Trophoblast cell (in vitro differentiated cells and primary cell): Measurements from ENCODE around the gene PPM1H.

Source experiments
- DNase-seq, 2 donors: peaks; one replicate each; pipeline ENCODE4 v3.0.0-alpha.2; 2016
- H2AFZ ChIP-seq: 2 replicates; pipeline ENCODE4 v1.6.1; 2013; ENCODE audit warnings: low read length, moderate library complexity, mild to moderate bottlenecking; ENCODE audit not compliant: insufficient read depth, poor library complexity
- H2AK5ac ChIP-seq: 2 replicates; pipeline ENCODE4 v1.6.1; 2013; ENCODE audit warnings: mild to moderate bottlenecking, low read length
- H2BK120ac ChIP-seq: 2 replicates; pipeline ENCODE4 v1.6.1; 2013; ENCODE audit warnings: low read length, mild to moderate bottlenecking, moderate library complexity; ENCODE audit not compliant: insufficient read depth, poor library complexity
- H2BK12ac ChIP-seq: 2 replicates; pipeline ENCODE4 v1.6.1; 2013; ENCODE audit warnings: mild to moderate bottlenecking, low read length, moderate library complexity
- H2BK5ac ChIP-seq: 2 replicates; pipeline ENCODE4 v1.6.1; 2013; ENCODE audit warnings: low read length, low read depth, moderate library complexity, mild to moderate bottlenecking; ENCODE audit not compliant: poor library complexity
- H3K14ac ChIP-seq: 2 replicates; pipeline ENCODE4 v1.6.1; 2013; ENCODE audit warnings: mild to moderate bottlenecking, low read length
- H3K18ac ChIP-seq: 2 replicates; pipeline ENCODE4 v1.6.1; 2013; ENCODE audit warnings: mild to moderate bottlenecking, low read length
- H3K23ac ChIP-seq: 2 replicates; pipeline ENCODE4 v1.6.1; 2013; ENCODE audit warnings: low read length
- H3K27ac ChIP-seq: 2 replicates; pipeline ENCODE4 v1.5.1; 2013; ENCODE audit warnings: low read depth, mild to moderate bottlenecking, inconsistent platforms, low read length, moderate library complexity
- H3K27me3 ChIP-seq: 2 replicates; pipeline ENCODE4 v1.6.1; 2013; ENCODE audit warnings: inconsistent platforms, mild to moderate bottlenecking, low read length, moderate library complexity; ENCODE audit not compliant: insufficient read depth
- H3K36me3 ChIP-seq, 2 experiments: 1 replicate in 1 of 2; 2 replicates in 1 of 2; pipeline ENCODE4 v1.6.1; 2013; ENCODE audit warnings: low read length in 2 of 2, mild to moderate bottlenecking in 2 of 2, moderate library complexity in 1 of 2; ENCODE audit not compliant: insufficient read depth in 2 of 2, control insufficient read depth in 1 of 2
- H3K4ac ChIP-seq: 2 replicates; pipeline ENCODE4 v1.6.1; 2013; ENCODE audit warnings: low read depth, mild to moderate bottlenecking, low read length, moderate library complexity
- H3K4me1 ChIP-seq, 2 experiments: 1 replicate in 1 of 2; 2 replicates in 1 of 2; pipeline ENCODE4 v1.6.1; 2013; ENCODE audit warnings: low read length in 2 of 2, mild to moderate bottlenecking in 2 of 2, moderate library complexity in 1 of 2; ENCODE audit not compliant: insufficient read depth in 2 of 2, control insufficient read depth in 1 of 2
- H3K4me2 ChIP-seq: 2 replicates; pipeline ENCODE4 v1.6.1; 2013; ENCODE audit warnings: inconsistent platforms, mild to moderate bottlenecking, low read length, moderate library complexity
- H3K4me3 ChIP-seq: 2 replicates; pipeline ENCODE4 v1.5.1; 2013; ENCODE audit warnings: mild to moderate bottlenecking, low read depth, low read length, inconsistent platforms
- H3K79me1 ChIP-seq: one replicate; pipeline ENCODE4 v1.6.1; 2013; ENCODE audit warnings: low read length
- H3K79me2 ChIP-seq: 2 replicates; pipeline ENCODE4 v1.6.1; 2013; ENCODE audit warnings: low read length, mild to moderate bottlenecking; ENCODE audit not compliant: control insufficient read depth, insufficient read depth, poor library complexity
- H3K9ac ChIP-seq: 2 replicates; pipeline ENCODE4 v1.6.1; 2013; ENCODE audit warnings: mild to moderate bottlenecking, low read length
- H3K9me3 ChIP-seq: 2 replicates; pipeline ENCODE4 v1.6.1; 2013; ENCODE audit warnings: low read depth, mild to moderate bottlenecking, control low read depth, inconsistent platforms, low read length; ENCODE audit not compliant: insufficient read depth
- H4K12ac ChIP-seq: 2 replicates; pipeline ENCODE4 v1.6.1; 2013; ENCODE audit warnings: low read depth, mild to moderate bottlenecking, low read length, moderate library complexity
- H4K8ac ChIP-seq: 2 replicates; pipeline ENCODE4 v1.6.1; 2013; ENCODE audit warnings: low read depth, mild to moderate bottlenecking, low read length, moderate library complexity
- H4K91ac ChIP-seq: one replicate; pipeline ENCODE4 v1.6.1; 2013; ENCODE audit warnings: low read depth, mild to moderate bottlenecking, low read length, moderate library complexity
- WGBS: extraction: QIAGEN DNeasy Blood & Tissue Kit; methylation state at CpG from one replicate; pipeline ENCODE4 v1.1.7; 2013; ENCODE audit warnings: missing lambda C conversion rate; ENCODE audit not compliant: insufficient read length, insufficient coverage; ENCODE audit errors: extremely low coverage; 5-methylcytosine and 5-hydroxymethylcytosine counted together

Gene PPM1H

GRCh38 chr12:62772416-62772955 is 162.5 kb downstream of the PPM1H start:
- Histone ChIP-seq H2BK120ac (no peak overlapping the region), H2BK5ac (no peak overlapping the region), H3K4me1 (peaks cover 0 to 5% of the 10 kb centered on the region in 2 experiments), H3K9ac (no peak overlapping the region), H3K4me3 (no peak overlapping the region), H4K8ac (no peak overlapping the region), H3K27me3 (no peaks in the 10 kb centered on the region), H4K12ac (no peak overlapping the region), H2BK12ac (no peak overlapping the region), H3K36me3 (no peaks in the 10 kb centered on the region), H3K79me2 (no peaks in the 10 kb centered on the region), H2AK5ac (no peak overlapping the region), H3K27ac (no peak overlapping the region), H3K18ac (no peak overlapping the region), H3K79me1 (no peaks in the 10 kb centered on the region), H3K23ac (no peak overlapping the region), H3K4me2 (no peak overlapping the region), H4K91ac (no peak overlapping the region), H3K14ac (no peak overlapping the region), H2AFZ (no peak overlapping the region), H3K9me3 (no peaks in the 10 kb centered on the region), H3K4ac (no peak overlapping the region)
- WGBS: no CpG with 5 or more reads among the region's 4 CpGs
- DNase-seq: no peak

GRCh38 chr12:62771828-62772227 is 163.1 kb downstream of the PPM1H start:
- no peak overlapping the region for H2BK120ac ChIP-seq
- no peak overlapping the region for H3K14ac ChIP-seq
- H3K4me2 ChIP-seq: no peak overlapping the region
- no peak overlapping the region for H3K23ac ChIP-seq
- H3K18ac ChIP-seq: no peak overlapping the region
- no peak overlapping the region for H3K4ac ChIP-seq
- H2BK12ac ChIP-seq: no peak overlapping the region
- H3K4me3 ChIP-seq: no peak overlapping the region
- no peak overlapping the region for H2AFZ ChIP-seq
- H3K79me1 ChIP-seq: no peaks in the 10 kb centered on the region
- no peak overlapping the region for H2BK5ac ChIP-seq
- no peak overlapping the region for H2AK5ac ChIP-seq
- H3K79me2 ChIP-seq: no peaks in the 10 kb centered on the region
- no peak overlapping the region for H3K9ac ChIP-seq
- H4K12ac ChIP-seq: no peak overlapping the region
- H3K27ac ChIP-seq: no peak overlapping the region
- H3K4me1 ChIP-seq: peaks cover 0 to 6% of the 10 kb centered on the region in 2 experiments
- WGBS: no CpG with 5 or more reads among the region's 2 CpGs
- no peak overlapping the region for H4K8ac ChIP-seq
- no peaks in the 10 kb centered on the region for H3K9me3 ChIP-seq
- no peak overlapping the region for H4K91ac ChIP-seq
- DNase-seq: no peak
- no peaks in the 10 kb centered on the region for H3K27me3 ChIP-seq
- H3K36me3 ChIP-seq: no peaks in the 10 kb centered on the region

- no peaks in the 10 kb centered on the region for H3K79me2 ChIP-seq
- no peak overlapping the region for H2BK12ac ChIP-seq
- no peak overlapping the region for H3K9ac ChIP-seq
- H2AK5ac ChIP-seq: no peak overlapping the region
- no peak overlapping the region for H3K27ac ChIP-seq
- peaks cover 0 to 6% of the 10 kb centered on the region in 2 experiments for H3K4me1 ChIP-seq
- no peak overlapping the region for H3K4me2 ChIP-seq
- H4K8ac ChIP-seq: no peak overlapping the region
- no peak overlapping the region for H3K14ac ChIP-seq
- no peaks in the 10 kb centered on the region for H3K9me3 ChIP-seq
- H3K79me1 ChIP-seq: no peaks in the 10 kb centered on the region
- H3K23ac ChIP-seq: no peak overlapping the region
- no peaks in the 10 kb centered on the region for H3K36me3 ChIP-seq
- H2BK5ac ChIP-seq: no peak overlapping the region
- no CpG with 5 or more reads among the region's 2 CpGs for WGBS
- no peak for DNase-seq
- no peaks in the 10 kb centered on the region for H3K27me3 ChIP-seq
- no peak overlapping the region for H2BK120ac ChIP-seq
- H4K12ac ChIP-seq: no peak overlapping the region
- no peak overlapping the region for H3K4me3 ChIP-seq
- no peak overlapping the region for H3K4ac ChIP-seq
- H3K18ac ChIP-seq: no peak overlapping the region
- H2AFZ ChIP-seq: no peak overlapping the region
- no peak overlapping the region for H4K91ac ChIP-seq
Observed at GRCh38 chr12:62770381-62770780, 164.6 kb downstream of the PPM1H start.

GRCh38 chr12:62769076-62769619 is 165.8 kb downstream of the PPM1H start:
- Histone ChIP-seq H3K23ac (no peak overlapping the region), H2AK5ac (no peak overlapping the region), H2BK12ac (no peak overlapping the region), H3K4me1 (peaks cover 0 to 6% of the 10 kb centered on the region in 2 experiments), H2BK5ac (no peak overlapping the region), H3K36me3 (no peaks in the 10 kb centered on the region), H3K27ac (no peak overlapping the region), H4K12ac (no peak overlapping the region), H4K8ac (no peak overlapping the region), H3K9ac (no peak overlapping the region), H4K91ac (no peak overlapping the region), H3K27me3 (no peaks in the 10 kb centered on the region), H3K4ac (no peak overlapping the region), H3K79me1 (no peaks in the 10 kb centered on the region), H3K79me2 (no peaks in the 10 kb centered on the region), H3K4me2 (no peak overlapping the region), H3K4me3 (no peak overlapping the region), H3K9me3 (no peaks in the 10 kb centered on the region), H2AFZ (no peak overlapping the region), H3K18ac (no peak overlapping the region), H2BK120ac (no peak overlapping the region), H3K14ac (no peak overlapping the region)
- no CpG with 5 or more reads among the region's 3 CpGs for WGBS
- no peak for DNase-seq
